Fibroblast of skin of left quadriceps (primary cell): ENCODE results near the gene UMODL1.

Experiments
- DNase-seq, 2 experiments: peaks; one replicate each; pipeline ENCODE4 v3.0.0-alpha.2; 2013; ENCODE audit warnings: low read depth in 2 of 2

UMODL1 gene

DNA sequence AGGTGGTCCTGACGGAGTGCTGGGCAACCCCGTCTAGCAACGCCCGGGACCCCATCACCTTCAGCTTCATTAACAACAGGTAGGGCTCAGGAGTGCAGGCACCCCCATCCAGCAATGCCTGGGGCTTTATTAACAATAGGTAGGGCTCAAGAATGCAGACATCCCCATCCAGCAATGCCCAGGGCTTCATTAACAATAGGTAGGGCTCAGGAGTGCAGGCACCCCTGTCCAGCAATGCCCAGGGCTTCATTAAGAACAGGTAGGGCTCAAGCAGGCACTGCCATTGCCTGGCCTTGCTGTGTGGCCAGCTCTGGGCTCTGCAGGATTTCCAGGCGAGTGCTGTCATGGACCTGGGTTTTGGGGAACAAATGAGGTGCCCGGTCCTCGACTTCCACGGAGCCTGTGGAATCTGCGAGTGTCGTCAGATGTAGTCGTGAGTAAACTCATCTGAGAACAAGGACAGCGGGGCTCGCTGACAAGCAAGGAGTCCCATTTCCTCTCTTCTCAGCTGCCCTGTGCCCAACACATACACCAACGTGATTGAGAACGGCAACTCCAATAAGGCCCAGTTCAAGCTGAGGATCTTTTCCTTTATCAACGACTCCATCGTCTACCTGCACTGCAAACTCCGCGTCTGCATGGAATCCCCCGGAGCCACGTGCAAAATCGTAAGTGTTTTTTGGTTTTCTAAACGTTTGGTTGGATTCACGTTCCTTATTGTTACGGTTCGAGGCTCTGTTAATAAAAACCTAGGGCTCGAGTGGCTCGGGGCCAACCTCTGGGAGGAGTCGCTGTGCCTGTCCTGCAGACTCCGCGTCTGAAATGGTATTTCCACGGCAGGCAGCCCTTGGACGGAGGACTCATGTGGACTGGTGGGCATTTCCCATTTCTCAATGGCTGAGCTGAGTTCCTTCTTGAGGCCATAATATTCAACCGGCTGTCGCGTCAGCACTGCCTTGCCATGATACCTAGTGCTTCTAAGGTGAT lies 56.3 kb downstream of the UMODL1 start:
- no peak for DNase-seq

DNA sequence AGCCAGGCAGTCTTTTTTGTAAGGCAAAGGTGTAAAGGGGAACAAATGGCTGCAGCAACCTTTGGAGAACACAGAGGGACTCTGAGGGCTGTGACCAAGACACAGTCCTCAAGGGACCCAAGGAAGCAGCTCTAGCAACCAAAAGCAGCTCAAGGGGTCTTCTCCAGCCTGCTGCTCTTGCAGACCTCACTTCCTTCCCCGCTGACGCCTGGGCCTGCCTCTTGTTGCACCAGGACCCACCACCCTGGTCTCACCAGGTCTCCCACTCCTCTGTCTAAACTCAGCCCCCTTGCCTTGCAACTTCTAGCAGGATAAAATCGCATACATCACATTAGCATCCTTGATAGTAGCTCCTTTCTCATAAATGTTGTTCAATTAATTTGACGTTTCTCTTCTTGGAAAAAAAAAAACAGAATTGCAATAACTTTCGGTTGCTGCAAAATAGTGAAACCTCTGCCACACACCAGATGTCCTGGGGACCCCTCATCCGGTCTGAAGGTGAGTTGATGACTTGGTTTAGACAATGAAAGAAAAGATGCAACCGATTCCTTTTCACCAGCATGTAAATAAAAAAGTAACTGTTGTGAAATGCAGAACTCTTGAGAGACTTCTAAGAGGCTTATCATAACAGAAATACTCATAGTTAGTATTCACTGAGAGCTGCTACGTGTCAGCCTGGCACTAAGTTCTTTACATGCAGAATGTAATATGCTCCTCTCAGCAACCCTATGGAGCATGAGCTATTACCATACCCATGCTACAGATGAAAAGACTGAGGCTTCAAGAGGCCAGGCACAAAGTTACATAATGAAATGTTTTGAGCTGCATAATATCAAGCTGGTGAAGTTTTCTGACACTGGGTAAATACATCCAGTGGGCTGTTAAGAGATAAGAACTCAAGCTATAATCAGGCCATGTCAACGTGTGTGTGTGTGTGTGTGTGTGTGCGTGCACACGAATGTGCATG lies 58.5 kb downstream of the UMODL1 start:
- no peak for DNase-seq

DNA sequence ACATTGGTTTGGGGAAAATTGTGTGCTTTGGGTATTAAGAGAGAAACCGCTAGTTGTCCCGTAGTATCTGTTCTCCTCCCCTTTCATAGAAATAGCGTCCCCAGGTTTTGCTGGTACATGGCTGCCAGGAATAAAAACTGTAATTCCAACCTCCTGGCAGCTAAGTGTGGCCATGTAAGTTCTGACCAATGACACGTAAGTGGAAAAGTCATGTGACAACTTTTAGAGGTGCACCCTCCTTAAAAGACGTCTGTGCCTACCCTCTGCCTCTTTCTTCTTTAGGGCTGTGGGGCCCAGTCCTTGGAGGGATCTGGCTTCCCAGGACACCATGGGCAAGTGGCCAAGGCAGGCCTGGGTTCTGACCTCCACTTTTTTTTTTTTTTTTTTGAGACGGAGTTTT lies 59.3 kb downstream of the UMODL1 start:
- no peak for DNase-seq

DNA sequence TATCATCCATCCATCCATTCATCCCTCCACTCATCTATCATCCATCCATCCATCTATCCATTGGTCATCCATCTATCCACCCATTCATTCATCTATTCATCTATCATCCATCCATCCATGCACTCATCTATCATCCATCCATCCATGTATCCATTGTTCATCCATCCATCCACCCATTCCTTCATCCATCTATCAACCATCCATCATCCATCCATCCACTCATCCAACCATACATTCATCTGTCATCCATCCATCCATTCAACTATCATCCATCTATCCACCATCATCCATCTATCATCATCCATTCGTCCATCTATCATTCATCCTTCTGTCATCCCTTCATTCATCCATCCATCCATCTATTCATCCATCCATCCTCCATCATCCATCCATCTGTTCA lies 61.1 kb downstream of the UMODL1 start:
- no peak for DNase-seq

- no peak for DNase-seq
These were observed 62.0 kb downstream of the UMODL1 start for GRCh38 chr21:42133131-42133530.

GRCh38 chr21:42135386-42136052 lies 64.4 kb downstream of the UMODL1 start:
- no peak for DNase-seq

DNA sequence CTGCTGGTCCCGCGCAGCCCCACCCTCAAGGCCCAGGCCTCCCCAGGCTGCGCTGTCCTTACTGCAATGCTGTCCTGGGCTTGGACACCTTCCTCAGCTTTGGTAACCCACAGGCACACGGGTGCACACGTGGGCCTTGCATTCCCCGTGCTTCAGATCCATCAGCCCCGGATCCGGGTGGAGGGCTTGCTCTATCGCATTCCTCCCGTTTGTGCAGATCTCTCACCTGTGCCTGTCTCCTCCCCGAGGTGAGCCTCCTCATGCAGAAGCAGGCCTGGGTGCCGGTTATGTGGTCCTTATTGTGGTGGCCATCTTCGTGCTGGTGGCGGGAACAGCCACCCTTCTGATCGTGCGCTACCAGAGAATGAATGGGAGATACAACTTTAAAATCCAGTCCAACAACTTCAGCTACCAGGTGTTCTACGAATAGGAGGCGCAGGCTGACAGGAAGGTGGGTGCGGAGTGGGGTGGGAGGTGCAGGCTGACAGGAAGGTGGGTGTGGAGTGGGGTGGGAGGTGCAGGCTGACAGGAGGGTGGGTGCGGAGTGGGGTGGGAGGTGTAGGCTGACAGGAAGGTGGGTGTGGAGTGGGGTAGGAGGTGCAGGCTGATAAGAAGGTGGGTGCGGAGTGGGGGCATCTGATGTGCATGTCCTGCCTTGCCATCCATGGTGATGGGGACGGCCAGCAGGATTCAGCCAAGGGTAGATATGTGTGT lies 66.2 kb downstream of the UMODL1 start:
- DNase-seq = no peak

- DNase-seq = no peak
These were observed 69.2 kb downstream of the UMODL1 start for GRCh38 chr21:42140196-42140934.

- DNase-seq = no peak
These were observed 70.5 kb downstream of the UMODL1 start for GRCh38 chr21:42141643-42142042.

- no peak for DNase-seq
These were observed 71.0 kb downstream of the UMODL1 start for GRCh38 chr21:42142141-42142540.

DNA sequence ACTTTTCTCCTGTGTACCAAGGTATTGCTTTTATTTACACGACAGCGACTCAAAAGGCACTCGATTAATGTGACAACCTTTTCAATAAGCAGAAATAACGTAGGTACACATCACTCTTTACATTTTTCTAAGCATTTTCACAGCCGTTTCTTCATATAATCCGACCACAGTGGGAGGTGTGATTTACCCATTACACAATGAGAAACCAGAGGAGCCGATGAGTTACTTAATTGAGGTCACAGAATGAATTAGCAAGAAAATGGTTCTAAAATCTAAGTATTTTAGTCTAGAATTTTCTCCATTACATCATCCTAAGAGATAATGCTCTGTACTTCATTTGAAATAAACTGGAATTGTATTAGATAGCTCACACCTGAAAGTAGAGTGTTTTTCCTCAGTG lies 71.5 kb downstream of the UMODL1 start:
- DNase-seq = no peak

DNA sequence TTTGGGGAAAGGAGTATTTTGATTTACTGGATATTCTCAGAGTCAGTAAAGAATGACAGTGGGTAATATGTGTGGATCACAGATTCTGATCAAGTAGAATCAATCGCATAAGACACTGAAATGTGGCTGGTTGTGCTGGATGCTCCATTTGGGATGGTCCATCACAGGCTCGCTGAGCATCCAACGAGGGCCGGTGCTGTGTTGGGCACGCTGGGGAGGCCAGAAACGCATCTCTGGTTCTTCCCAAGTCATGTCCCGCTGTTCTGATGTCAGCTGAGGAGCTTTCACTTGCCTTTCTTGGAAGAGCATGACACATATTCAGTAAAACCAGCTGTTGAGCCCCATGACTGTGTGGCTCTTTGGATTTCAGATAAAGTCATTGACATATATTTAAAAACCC lies 72.0 kb downstream of the UMODL1 start:
- no peak for DNase-seq

DNA sequence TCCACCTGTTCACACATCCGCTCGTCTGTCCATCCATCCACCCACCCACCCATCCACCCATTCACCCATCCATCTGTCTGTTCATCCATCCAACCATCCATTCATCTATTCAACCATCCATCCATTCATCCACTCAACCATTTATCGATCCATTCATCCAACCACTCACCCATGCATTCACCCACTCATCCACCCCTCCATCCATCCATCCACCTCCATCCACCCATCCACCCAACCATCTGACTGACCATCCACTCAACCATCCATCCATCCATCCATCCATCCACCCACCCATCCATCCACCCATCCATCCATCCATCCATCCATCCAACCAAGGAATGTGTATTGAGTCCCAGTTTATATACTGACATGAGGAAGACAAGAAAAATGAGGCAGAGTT lies 73.1 kb downstream of the UMODL1 start:
- no peak for DNase-seq

DNA sequence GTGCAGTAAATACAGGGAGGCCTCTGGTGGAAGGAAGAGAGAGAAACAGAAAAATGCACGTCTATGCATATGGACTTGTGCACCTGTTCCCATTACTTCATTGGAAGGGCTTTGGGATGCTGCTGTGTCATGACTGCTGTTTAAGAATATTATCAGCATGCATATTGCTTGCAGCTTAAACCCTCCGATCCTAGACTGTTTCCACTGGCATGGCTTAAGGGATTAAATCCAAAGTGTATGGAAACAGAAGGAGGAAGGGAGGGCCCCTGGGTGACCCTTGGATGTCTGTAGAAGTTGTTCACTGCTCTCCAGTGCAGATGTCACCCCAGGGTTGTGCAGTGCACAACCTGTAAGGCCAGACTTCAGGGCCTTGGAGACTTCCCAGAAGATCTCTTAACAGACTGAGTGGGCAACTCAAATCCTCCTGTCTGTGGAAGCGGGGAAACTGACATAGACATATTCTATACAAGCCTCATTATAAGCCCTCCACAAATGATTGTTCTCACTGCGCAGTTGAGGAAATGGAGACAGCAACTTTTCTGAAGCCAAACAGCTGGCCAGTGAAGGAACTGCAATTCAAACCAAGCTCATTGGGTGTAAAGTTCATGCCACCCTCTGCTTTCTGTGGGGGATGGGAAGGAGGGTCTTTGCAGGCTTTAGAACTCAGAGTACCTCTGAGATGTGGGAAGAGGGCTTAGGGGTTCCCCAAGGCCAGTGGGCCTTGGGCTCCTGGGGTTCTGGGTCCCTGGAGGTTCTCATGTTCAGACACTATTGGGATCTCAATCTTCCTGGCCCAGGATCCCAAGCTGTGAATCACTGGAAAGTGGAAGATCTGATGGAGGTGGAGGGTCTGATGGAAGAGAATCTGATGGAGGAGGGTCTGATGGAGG lies 73.8 kb downstream of the UMODL1 start:
- DNase-seq = no peak

DNA sequence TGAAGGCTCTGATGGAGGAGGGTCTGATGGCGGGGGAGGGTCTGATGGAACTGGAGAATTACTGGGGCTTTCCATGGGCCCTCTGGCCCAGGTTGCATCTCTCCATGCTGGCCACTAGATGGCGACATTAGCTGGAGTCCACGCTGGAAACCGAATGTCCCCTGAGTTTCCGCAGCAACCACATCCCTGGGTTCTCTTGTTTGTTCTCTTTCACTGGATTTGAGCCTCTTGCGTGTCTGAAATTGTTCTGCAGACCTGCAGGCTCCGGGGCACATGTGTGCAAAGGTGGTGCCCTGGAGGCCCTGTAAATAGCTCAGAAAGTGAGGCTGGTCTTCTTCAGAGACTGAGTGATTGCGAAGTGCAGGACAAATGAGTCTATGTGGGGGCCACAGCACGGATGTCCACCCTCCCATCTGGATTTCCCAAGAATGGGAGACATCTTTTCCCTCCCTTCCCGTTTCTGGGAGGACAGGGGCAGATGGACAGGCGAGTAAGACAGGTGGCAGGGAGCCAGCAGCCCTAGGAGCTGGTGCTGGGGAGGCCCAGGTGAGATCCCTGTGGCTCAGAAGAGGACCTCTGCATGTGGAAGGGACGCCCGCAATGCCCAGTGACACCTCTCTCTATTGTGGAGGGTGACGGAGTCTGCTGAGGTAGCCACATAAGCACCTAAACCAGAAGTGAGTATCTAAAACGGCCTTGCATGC lies 74.6 kb downstream of the UMODL1 start:
- DNase-seq = peak; percentile 16 to 27

DNA sequence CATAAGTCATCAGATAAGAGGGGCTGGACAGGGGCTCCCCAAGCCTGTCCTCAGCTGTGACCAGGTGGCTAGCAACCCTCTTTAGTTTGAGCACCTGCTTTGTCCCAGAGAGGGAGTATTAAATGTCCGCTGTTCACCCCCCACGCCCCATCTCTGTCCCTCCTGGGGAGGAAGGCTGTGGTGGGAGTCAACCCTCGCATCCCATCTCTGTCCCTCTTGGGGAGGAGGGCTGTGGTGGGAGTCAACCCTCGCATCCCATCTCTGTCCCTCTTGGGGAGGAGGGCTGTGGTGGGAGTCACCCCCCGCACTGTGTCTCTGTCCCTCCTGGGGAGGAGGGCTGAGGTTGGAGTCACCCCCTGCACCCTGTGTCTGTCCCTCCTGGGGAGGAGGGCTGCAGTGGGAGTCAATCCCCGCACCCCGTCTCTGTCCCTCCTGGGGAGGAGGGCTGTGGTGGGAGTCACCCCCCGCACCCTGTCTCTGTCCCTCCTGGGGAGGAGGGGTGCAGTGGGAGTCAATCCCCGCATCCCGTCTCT lies 75.2 kb downstream of the UMODL1 start:
- DNase-seq = no peak

DNA sequence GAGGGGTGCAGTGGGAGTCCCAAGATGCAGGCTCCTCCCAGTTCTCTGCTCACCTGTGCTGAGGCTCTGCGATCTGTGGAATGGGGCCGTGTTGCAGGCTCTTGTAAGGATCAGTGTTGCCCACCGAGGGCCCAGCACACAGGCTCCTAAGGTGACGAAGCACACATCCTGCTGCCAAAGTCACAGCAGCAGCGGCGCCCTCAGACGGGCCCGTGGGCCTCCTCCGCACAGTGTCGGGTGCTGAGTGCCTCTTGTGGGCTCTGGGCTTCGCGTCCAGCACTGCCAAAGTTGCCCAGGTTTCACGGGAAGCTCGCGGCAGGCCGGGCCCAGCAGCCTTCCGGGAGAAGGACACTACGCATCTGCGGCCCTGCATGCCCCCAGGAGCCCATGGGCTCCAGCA lies 75.7 kb downstream of the UMODL1 start:
- DNase-seq = no peak

- no peak for DNase-seq
These were observed 76.4 kb downstream of the UMODL1 start for GRCh38 chr21:42147386-42148020.
